GM10248 (cell line): ENCODE results near the gene C14orf180.

Experiments used
- CTCF ChIA-PET: fragments of 300-600 bp; sonication (Branson Sonifier 250); formaldehyde crosslinking; extraction: SDS; loops from one replicate; lab custom pipeline; 2021; ENCODE audit warnings: antibody characterized with exemption; lab: Yijun Ruan, JAX
- POLR2A ChIA-PET: fragments of 350-650 bp; sonication (Branson Sonifier 250); formaldehyde crosslinking; extraction: SDS; loops from one replicate; lab custom pipeline; 2020; ENCODE audit warnings: antibody characterized with exemption; lab: Yijun Ruan, JAX
- DNase-seq: peaks from one replicate; pipeline ENCODE4 v3.0.0; 2012; ENCODE audit errors: extremely low spot score
- TF ChIP-seq, protein P1 (sequence below): IDR thresholded peaks from 2 replicates; pipeline ENCODE4 v1.5.1; 2012; ENCODE audit warnings: mild to moderate bottlenecking, low read depth; ENCODE audit errors: extremely low read depth, missing control alignments, control extremely low read depth

Gene C14orf180

DNA sequence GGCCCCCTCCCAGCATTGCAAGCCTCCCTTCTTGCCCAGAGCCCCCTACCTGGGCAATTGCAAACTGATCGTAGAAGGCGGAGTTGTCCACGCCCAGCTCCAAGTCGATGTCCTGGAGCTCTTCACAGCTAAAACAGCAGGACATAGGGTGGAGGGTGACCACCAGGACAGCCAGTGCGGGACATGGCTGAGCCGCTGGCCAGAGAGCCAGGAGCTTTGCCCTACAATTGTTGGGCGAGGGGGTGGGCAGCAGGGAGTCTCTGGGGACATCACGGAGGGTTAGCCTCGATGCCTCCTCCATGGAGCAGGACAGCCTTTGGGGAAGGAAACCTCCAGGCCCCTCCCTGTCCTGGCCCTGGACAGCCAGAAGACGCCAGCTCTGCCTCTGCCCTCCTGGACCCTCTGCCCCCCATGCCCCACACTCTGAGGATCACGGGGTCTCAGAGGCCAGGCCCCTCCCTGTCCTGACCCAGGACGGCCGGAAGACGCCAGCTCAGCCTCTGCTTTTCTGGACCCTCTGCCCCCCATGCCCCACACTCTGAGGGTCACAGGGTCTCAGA is 15.6 kb downstream of the C14orf180 start:
- ChIA-PET POLR2A (no interaction called here), CTCF (no interaction called here)
- no peak for DNase-seq
- TF ChIP-seq, protein P1, sequence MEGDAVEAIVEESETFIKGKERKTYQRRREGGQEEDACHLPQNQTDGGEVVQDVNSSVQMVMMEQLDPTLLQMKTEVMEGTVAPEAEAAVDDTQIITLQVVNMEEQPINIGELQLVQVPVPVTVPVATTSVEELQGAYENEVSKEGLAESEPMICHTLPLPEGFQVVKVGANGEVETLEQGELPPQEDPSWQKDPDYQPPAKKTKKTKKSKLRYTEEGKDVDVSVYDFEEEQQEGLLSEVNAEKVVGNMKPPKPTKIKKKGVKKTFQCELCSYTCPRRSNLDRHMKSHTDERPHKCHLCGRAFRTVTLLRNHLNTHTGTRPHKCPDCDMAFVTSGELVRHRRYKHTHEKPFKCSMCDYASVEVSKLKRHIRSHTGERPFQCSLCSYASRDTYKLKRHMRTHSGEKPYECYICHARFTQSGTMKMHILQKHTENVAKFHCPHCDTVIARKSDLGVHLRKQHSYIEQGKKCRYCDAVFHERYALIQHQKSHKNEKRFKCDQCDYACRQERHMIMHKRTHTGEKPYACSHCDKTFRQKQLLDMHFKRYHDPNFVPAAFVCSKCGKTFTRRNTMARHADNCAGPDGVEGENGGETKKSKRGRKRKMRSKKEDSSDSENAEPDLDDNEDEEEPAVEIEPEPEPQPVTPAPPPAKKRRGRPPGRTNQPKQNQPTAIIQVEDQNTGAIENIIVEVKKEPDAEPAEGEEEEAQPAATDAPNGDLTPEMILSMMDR = no peak

DNA sequence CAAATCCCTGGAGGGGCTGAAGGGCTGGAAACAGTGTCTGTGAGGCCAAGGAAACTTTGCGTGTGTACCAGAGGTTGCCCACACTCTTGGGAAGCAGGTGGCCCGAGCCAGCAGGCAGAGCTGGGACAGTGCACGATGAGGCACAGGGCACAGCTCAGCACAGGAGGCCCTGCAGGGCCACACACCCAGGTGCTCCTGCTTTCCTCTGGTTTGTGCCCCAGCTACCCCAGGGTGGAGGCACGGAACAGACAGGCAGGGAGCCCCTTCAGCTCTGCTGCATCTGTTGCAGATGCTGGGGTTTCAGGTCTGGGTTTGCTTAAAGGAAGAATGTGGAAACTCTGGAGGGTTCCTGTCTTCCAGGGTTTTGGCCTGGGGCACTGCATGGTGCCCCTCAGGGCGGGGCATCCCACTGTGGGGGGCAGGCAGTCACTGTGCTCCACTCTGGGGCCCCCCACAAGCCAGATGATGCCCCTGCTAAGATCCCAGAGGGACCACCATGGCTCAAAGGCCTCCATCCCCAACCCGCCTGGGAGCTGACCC is 16.4 kb downstream of the C14orf180 start:
- TF ChIP-seq, protein P1 = no peak
- ChIA-PET CTCF (interaction anchor here (0.7 kb wide), 1 partner anchor 34 kb away, joined by 3 read pairs; no protein-coding TSS in a partner anchor), POLR2A (no interaction called here)
- DNase-seq = no peak

GRCh38 chr14:104596451-104596918 is 16.9 kb downstream of the C14orf180 start:
- TF ChIP-seq, protein P1 = no peak
- POLR2A ChIA-PET = no interaction called here
- CTCF ChIA-PET = interaction anchor here (0.7 kb wide), 1 partner anchor 34 kb away, joined by 3 read pairs; no protein-coding TSS in a partner anchor
- no peak for DNase-seq

DNA sequence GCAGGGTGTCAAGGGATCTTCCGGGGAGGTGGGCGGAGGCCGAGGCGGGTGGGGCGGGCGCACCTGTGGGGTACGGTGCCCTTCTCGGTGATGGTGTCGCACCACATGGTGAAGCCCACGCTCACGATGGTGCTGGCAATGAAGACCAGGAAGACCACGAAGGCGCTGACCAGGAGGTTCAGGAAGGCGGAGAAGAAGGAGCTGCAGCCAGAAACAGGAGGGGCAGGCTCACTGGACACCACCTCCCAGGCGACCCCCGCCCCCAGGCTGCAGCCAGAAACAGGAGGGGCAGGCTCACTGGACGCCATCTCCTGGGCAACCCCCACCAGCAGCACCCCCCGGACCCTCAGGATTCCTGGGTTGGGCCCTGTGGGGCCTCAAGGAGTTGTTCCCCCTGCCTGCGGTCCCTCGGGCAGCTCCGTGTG is 17.4 kb downstream of the C14orf180 start:
- ChIA-PET CTCF (no interaction called here), POLR2A (no interaction called here)
- TF ChIP-seq, protein P1 = no peak
- no peak for DNase-seq

DNA sequence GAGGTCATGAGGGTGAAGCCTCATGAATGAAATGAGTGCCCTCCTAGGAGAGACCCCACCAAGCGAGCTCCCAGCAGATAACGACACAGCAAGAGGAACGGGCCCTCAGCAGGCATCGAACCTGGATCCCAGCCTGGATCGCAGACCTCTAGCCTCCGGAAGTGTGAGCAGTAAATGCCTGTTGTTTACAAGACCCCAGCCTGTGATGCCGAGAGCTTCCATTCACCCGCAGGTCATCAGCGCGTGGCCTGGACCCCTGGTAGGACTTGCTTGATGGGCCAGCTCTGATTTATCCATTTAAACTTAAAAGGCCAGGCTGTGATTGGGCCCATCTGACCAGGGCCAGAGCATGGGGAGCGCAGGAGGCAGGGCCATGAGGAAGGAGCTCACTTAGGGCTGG is 18.0 kb downstream of the C14orf180 start:
- CTCF ChIA-PET = no interaction called here
- DNase-seq = no peak
- TF ChIP-seq, protein P1 = no peak
- POLR2A ChIA-PET = no interaction called here

GRCh38 chr14:104598039-104598909 is 18.7 kb downstream of the C14orf180 start:
- TF ChIP-seq, protein P1 = no peak
- ChIA-PET POLR2A (no interaction called here), CTCF (no interaction called here)
- DNase-seq = no peak
